AG10803 (cell line): Measurements from ENCODE around the gene NF1.

Experiments used
- DNase-seq: peaks from one replicate; pipeline ENCODE4 v3.0.0; 2010; ENCODE audit warnings: low read depth
- H3K4me3 ChIP-seq: 2 replicates; pipeline ENCODE4 v1.5.1; 2011; ENCODE audit warnings: mild to moderate bottlenecking, low read length, control low read depth
- TF ChIP-seq, protein P1 (sequence below): conservative IDR thresholded peaks from 2 replicates; pipeline ENCODE4 v1.5.1; 2011; ENCODE audit warnings: mild to moderate bottlenecking, low read length, control low read depth, inconsistent platforms

The NF1 gene

DNA sequence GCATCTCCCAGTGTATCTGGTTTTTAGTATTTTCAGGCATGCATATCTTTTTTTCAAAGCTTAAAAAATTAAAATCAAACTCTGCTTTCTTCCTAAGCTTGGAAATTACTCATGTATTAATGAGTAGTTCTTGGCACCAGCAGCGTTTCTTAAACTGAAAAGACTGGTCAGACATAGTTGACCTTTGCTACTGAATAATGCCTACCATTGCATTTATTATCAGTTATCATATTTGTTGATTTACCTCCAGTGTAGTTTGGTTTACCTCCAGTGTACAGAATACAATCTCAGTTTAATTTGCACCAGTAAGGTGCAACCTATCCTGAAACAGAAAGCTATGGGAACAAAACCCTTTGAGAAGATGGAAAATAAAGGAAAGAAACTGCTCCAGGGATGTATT is 261.2 kb downstream of the NF1 start:
- H3K4me3 ChIP-seq, result no peak overlapping the region
- no peak for DNase-seq
- TF ChIP-seq, protein P1, sequence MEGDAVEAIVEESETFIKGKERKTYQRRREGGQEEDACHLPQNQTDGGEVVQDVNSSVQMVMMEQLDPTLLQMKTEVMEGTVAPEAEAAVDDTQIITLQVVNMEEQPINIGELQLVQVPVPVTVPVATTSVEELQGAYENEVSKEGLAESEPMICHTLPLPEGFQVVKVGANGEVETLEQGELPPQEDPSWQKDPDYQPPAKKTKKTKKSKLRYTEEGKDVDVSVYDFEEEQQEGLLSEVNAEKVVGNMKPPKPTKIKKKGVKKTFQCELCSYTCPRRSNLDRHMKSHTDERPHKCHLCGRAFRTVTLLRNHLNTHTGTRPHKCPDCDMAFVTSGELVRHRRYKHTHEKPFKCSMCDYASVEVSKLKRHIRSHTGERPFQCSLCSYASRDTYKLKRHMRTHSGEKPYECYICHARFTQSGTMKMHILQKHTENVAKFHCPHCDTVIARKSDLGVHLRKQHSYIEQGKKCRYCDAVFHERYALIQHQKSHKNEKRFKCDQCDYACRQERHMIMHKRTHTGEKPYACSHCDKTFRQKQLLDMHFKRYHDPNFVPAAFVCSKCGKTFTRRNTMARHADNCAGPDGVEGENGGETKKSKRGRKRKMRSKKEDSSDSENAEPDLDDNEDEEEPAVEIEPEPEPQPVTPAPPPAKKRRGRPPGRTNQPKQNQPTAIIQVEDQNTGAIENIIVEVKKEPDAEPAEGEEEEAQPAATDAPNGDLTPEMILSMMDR, result no peak

DNA sequence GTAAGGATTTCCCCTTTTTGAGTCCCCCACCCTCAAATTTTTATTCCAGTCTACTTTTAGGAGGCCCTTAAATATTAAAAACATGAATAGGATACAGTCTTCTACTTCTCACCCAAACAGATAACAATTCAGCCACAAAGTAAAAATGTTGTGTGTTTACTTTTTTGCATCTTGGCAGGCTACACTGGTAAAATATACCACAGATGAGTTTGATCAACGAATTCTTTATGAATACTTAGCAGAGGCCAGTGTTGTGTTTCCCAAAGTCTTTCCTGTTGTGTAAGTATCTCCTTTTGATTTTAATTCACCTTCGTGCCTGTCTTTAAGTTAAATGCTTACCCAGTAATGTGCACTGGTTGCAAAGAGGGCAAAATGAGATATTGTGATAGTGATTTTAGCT is 262.3 kb downstream of the NF1 start:
- no peak overlapping the region for H3K4me3 ChIP-seq
- TF ChIP-seq, protein P1, result no peak
- peak; percentile 12 for DNase-seq

DNA sequence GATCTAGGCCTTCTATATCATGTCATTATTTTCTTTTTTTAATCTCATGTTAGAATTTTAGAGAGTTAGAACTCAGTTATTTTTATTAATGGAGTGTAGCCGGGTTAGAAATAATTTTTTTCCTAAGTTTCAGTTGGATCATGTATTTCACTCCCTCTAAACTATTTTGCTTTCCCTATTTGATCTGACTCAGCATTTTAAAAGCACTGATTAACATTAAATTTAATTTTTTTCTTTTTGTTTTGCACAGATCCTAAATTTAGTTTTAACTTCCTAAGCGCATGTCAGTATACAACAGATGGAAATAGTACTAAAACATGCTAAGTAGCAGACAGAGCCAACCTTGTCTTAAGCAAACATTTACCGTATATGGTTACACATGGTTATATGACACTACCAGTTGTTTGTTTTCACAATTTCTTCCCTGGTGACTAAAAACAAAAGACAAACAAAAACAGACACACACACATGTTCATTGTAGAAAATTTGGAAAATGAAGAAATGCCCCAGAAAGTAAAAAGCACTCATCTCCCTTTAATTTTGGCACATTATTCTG is 263.1 kb downstream of the NF1 start:
- TF ChIP-seq, protein P1, result no peak
- no peak overlapping the region for H3K4me3 ChIP-seq
- DNase-seq, result peak; percentile 23

DNA sequence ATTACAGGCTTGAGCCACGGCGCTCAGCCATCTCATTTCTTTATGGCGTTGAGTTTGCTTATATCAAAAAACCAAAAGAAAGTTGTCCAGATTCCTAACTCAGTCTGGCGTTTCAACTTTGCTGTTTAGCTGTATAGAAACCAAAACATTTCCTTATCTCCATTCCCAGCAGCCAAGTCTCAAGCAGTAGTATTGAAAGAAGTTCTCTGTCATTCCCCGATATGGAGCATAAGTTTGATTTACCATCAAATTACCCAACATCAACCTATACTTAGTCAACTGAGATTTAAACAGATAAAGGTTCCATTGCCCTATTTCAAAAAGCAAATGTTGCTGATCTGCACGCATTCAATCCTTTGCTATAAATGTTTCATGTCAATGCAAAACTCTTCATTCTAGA is 269.2 kb downstream of the NF1 start:
- DNase-seq, result no peak
- H3K4me3 ChIP-seq, result no peak overlapping the region
- TF ChIP-seq, protein P1, result no peak

DNA sequence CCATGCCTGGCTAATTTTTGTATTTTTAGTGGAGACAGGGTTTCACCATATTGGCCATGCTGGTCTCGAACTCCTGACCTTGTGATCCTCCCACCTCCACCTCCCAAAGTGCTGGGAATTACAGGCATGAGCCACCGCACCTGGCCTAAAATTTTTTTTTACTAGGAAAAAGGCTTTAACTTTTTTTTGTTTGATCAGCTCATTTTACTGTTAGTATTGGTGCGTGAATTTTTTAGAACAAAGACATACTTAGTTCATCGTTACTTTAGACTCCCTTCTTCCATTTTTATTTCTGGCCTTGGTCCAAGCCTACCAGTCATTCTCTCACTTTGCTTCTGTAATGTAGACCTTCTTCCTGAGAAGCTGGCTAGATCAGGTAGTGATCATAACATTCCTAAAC is 271.3 kb downstream of the NF1 start:
- DNase-seq, result no peak
- no peak overlapping the region for H3K4me3 ChIP-seq
- TF ChIP-seq, protein P1, result no peak

DNA sequence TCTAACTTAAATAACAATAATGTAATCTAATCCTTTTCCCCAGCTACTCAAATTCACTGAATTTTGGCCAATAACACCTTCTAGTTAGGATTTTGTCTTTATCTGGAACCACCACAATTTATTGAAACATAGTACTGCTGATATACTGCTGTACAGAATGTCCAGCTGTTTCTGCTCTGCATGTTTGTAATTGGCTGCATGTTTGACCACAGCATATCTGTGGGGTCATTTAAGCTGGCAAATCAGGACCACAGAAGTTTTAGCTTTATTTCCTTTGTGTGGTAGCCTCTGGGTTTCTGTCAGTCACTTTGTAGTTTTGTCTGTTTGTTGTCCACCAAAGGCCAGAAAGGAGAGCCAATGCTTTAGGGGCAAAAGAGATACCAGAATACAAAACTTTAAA is 274.5 kb downstream of the NF1 start:
- TF ChIP-seq, protein P1, result no peak
- no peak overlapping the region for H3K4me3 ChIP-seq
- peak; percentile 58 for DNase-seq

DNA sequence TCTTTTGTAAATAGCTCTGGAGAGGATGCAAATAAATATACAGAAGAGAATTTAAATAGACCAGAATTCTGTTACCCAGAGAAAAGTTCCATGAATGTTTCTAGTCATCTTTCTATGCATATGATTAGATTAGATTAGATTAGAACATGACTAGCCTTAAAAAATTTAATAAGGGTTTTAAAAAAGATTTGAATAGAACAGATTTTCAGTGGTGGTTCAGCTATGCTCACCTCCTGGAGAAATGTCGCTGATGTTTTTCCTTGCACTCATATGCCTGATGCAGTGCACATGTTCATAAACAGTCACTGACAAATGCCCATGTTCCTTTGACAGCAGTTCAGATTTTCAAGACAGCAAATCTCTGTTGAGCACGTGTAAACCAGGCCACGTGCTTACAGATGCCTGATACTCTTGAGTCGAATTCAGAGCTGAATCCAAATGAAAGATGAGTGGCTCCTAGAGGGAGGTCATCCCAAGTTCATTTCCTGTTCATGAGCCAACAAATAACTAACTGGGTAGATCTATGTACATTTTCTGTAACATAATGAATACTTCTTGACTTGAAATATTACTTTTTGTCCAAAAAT is 276.8 kb downstream of the NF1 start:
- H3K4me3 ChIP-seq, result no peak overlapping the region
- peak; percentile 43 for DNase-seq
- TF ChIP-seq, protein P1, result no peak
